Measurements from ENCODE around the gene TMEM167A. TPM values are rescaled to one million over a fixed set of nuclear protein-coding genes. Genes with fewer than 3 reads are reported as not detected.

The TMEM167A gene
- polyA plus RNA-seq, 3 donors = 50.3 to 337 (median 288) TPM

DNA sequence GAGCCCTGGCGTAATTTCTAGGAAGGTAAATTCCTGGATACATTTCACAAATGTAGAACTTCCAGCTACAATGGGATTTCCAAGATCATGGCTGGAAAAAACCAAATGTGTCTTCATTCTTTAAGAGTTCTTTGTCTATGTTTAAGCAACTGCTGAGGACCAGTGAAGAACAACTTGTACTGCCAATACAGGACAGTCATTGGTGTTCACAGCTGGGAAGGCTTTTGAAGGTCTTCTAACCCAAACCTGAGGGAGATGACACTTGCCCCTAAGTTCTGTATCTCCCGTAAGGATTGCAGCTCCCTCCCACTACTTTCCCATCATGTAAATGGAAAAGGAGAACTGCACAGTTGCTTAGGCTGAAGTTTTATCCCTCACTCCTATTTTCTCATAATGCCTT, 28.4 kb downstream of the TMEM167A start:
- peaks cover 14 to 45% of the 10 kb centered on the region in 2 donors for H3K36me3 ChIP-seq (replicated peaks in 1 of 2; ENCODE audit: control insufficient read depth in 1 of 2, insufficient read depth in 2 of 2, low read length in 2 of 2)
- Mint-ChIP-seq H3K27ac (no peak overlapping the region), H3K9me3 (peaks cover 0 to 2% (median 0%) of the 10 kb centered on the region in 7 donors), H3K36me3 (peaks cover 37 to 49% of the 10 kb centered on the region in 2 donors), H3K27me3 (ENCODE audit: low read depth in 3 of 3) (peaks cover 0 to 2% (median 0%) of the 10 kb centered on the region in 3 donors), H3K4me3 (no peak overlapping the region), H3K4me1 (no peaks in the 10 kb centered on the region)
- no peak overlapping the region for H3K27ac ChIP-seq (ENCODE audit: low read depth in 1 of 2, low read length in 2 of 2)
- H3K4me1 ChIP-seq (ENCODE audit: control insufficient read depth in 1 of 2, insufficient read depth in 2 of 2, low read length in 2 of 2) = no peaks in the 10 kb centered on the region
- H3K4me3 ChIP-seq (replicated peaks in 1 of 3; ENCODE audit: low read depth in 2 of 3, low read length in 3 of 3) = no peak overlapping the region
- intact Hi-C loops (cut with micrococcal nuclease) = no loop called here
- H3K27me3 ChIP-seq (ENCODE audit: control insufficient read depth in 2 of 2, insufficient read depth in 2 of 2, low read length in 2 of 2) = no peaks in the 10 kb centered on the region
- H3K79me2 ChIP-seq (ENCODE audit: insufficient read depth, low read length) = no peaks in the 10 kb centered on the region
- WGBS (ENCODE audit: insufficient coverage) = no CpG with 5 or more reads among the region's 2 CpGs
- no peaks in the 10 kb centered on the region for H3K9me3 ChIP-seq (replicated peaks in 1 of 2; ENCODE audit: control insufficient read depth in 1 of 2, insufficient read depth in 1 of 2, low read length in 2 of 2)
- no peak overlapping the region for H3K4me2 ChIP-seq (replicated peaks; ENCODE audit: extremely low read depth, low read length, poor library complexity, severe bottlenecking)
- TF ChIP-seq, protein P1, sequence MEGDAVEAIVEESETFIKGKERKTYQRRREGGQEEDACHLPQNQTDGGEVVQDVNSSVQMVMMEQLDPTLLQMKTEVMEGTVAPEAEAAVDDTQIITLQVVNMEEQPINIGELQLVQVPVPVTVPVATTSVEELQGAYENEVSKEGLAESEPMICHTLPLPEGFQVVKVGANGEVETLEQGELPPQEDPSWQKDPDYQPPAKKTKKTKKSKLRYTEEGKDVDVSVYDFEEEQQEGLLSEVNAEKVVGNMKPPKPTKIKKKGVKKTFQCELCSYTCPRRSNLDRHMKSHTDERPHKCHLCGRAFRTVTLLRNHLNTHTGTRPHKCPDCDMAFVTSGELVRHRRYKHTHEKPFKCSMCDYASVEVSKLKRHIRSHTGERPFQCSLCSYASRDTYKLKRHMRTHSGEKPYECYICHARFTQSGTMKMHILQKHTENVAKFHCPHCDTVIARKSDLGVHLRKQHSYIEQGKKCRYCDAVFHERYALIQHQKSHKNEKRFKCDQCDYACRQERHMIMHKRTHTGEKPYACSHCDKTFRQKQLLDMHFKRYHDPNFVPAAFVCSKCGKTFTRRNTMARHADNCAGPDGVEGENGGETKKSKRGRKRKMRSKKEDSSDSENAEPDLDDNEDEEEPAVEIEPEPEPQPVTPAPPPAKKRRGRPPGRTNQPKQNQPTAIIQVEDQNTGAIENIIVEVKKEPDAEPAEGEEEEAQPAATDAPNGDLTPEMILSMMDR (IDR thresholded peaks at IDR 0.05) = no peak
- no peak overlapping the region for H2AFZ ChIP-seq (ENCODE audit: insufficient read depth, low read depth, low read length, poor library complexity, severe bottlenecking)
- no peak for DNase-seq
- no peaks in the 10 kb centered on the region for H4K20me1 ChIP-seq (ENCODE audit: insufficient read depth, low read length)
- no peak overlapping the region for H3K9ac ChIP-seq (ENCODE audit: insufficient read depth, low read length, poor library complexity, severe bottlenecking)

DNA sequence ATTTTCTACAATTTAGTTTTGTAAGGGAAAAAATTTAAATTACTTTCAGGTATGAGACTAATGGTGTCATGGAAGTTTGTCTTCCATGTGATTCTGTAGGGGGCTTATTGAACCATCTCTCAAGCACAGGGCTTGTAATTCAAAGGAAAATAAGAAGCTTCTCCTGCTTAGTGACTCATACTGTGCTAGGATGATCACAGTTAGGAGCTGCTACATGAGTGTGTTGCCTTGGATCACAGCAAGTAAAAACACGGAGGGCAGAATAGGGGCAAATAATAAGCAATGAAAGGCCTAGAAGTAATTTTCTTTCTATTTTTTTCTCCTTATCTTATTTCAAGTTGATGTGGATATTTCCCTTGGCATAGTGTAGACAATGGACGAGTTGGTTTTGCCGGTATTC, 28.9 kb downstream of the TMEM167A start:
- H3K9me3 ChIP-seq (replicated peaks in 1 of 2; ENCODE audit: control insufficient read depth in 1 of 2, insufficient read depth in 1 of 2, low read length in 2 of 2) = no peaks in the 10 kb centered on the region
- H4K20me1 ChIP-seq (ENCODE audit: insufficient read depth, low read length) = no peaks in the 10 kb centered on the region
- Mint-ChIP-seq H3K4me3 (no peak overlapping the region), H3K27me3 (ENCODE audit: low read depth in 3 of 3) (peaks cover 0 to 2% (median 0%) of the 10 kb centered on the region in 3 donors), H3K27ac (no peak overlapping the region), H3K9me3 (peaks cover 0 to 2% (median 0%) of the 10 kb centered on the region in 7 donors), H3K4me1 (no peaks in the 10 kb centered on the region), H3K36me3 (peaks cover 35 to 47% of the 10 kb centered on the region in 2 donors)
- H3K36me3 ChIP-seq (replicated peaks in 1 of 2; ENCODE audit: control insufficient read depth in 1 of 2, insufficient read depth in 2 of 2, low read length in 2 of 2) = peaks cover 14 to 40% of the 10 kb centered on the region in 2 donors
- H3K4me3 ChIP-seq (replicated peaks in 1 of 3; ENCODE audit: low read depth in 2 of 3, low read length in 3 of 3) = no peak overlapping the region
- no peak overlapping the region for H3K27ac ChIP-seq (ENCODE audit: low read depth in 1 of 2, low read length in 2 of 2)
- H3K27me3 ChIP-seq (ENCODE audit: control insufficient read depth in 2 of 2, insufficient read depth in 2 of 2, low read length in 2 of 2) = no peaks in the 10 kb centered on the region
- no peak overlapping the region for H2AFZ ChIP-seq (ENCODE audit: insufficient read depth, low read depth, low read length, poor library complexity, severe bottlenecking)
- DNase-seq = no peak
- TF ChIP-seq, protein P1 (IDR thresholded peaks at IDR 0.05) = no peak
- no peaks in the 10 kb centered on the region for H3K79me2 ChIP-seq (ENCODE audit: insufficient read depth, low read length)
- no peak overlapping the region for H3K4me2 ChIP-seq (replicated peaks; ENCODE audit: extremely low read depth, low read length, poor library complexity, severe bottlenecking)
- intact Hi-C loops (cut with micrococcal nuclease) = no loop called here
- H3K4me1 ChIP-seq (ENCODE audit: control insufficient read depth in 1 of 2, insufficient read depth in 2 of 2, low read length in 2 of 2) = no peaks in the 10 kb centered on the region
- no CpG with 5 or more reads among the region's 3 CpGs for whole genome bisulfite sequencing (ENCODE audit: insufficient coverage)
- no peak overlapping the region for H3K9ac ChIP-seq (ENCODE audit: insufficient read depth, low read length, poor library complexity, severe bottlenecking)

Data from CD14-positive monocyte (primary cell).